ENCODE results near the gene TMEM117.

The TMEM117 gene
- total RNA-seq = 3.9 to 6.8 (median 4.6) reads per million in 3 experiments

GRCh38 chr12:43835656-43836474 lies at the start of gene TMEM117:
TMEM117 (plus strand) TSS chr12:43836081.
- peak; percentile 66 for DNase-seq

DNA sequence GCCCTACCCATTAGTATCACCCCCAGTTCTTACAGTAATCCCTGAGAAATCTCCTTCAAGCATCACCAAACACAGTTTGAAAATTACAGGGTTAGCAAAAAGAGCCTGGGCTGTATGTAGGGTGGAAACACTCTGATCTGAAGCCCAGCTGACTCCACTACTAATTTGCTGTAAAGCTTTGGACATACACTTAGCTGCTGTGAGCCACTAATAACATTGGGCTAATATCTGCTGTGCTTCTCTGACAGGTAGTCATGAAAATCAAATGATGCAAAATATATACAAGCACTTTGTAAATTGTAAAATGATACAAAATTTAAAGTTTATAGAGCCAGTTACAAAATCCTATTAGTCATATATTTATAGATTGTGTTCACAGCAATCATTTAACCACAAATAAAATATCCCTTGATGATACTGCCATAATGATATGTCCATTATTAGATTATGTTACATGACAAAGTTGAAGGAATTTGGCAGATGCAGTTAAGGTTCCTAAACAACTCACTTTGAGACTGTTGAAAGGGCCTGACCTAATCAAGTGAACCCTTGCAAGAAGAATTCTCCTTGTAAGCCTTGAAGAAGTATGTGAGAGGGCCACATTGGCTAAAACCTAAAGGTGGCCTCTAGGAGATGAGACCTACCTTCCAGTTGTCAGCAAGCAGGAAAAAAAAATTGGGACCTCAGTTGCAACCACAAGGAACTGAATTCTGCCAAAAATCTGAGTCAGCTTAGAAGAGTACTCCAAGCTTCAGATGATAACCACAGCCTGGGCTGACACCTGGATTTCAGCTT lies 48.8 kb upstream of the TMEM117 start:
- DNase-seq = no peak

- no peak for DNase-seq
Observed at GRCh38 chr12:43789941-43790340, 45.9 kb upstream of the TMEM117 start.

DNA sequence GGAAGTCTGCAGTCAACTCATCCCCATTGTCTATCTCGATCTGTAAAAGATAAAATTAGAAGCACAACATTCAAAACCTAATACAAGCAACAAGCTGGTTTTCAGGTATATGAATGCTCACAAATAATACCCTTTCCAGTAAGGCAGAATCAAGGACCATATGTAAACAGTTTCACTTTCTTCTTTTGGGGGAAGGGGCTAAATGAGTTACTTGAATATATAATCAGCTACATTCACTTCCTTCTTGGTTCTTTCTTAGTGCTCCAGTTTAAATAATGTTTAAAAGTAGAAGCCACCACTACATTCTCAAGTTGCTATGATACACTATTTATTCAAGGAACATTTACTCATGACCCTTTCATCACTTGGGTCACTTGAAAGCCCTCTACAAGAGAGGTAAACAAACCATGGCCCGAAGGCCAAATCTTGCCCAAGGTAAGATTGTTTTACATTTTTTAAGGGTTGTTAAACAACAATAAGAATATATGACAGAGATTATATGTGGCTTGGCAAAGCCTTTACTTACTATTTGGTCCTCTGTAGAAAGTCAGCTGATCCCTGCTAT lies 40.1 kb upstream of the TMEM117 start:
- no peak for DNase-seq

DNA sequence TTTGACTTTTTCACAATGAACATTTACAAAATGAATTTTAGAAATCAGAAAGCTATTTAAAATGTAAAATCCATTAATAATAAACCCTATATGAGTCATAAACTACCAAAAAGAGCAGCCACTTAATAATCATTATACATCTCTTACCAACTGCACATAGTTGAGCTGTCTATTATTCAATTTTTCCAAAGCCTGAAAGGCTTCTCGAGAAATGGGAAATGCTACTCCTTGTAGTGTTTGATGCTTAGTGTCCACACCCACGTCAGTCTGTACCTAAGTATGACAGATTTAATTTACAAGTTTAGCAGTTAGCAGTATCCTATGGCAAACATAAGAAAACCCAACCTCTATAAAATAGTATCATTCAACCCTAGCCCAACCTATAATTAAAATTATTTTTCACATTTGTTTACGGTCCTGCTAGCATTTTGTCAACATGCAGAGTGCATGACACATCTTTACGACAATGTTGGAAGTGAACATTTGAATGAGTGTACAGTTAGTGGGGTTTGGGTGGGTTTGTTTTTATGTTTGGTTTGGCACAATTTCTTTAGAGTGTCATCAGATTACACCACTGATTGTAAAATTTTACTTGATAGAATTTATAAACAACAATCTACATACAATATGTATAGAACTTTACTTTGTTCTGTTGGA lies 38.2 kb upstream of the TMEM117 start:
- no peak for DNase-seq

DNA sequence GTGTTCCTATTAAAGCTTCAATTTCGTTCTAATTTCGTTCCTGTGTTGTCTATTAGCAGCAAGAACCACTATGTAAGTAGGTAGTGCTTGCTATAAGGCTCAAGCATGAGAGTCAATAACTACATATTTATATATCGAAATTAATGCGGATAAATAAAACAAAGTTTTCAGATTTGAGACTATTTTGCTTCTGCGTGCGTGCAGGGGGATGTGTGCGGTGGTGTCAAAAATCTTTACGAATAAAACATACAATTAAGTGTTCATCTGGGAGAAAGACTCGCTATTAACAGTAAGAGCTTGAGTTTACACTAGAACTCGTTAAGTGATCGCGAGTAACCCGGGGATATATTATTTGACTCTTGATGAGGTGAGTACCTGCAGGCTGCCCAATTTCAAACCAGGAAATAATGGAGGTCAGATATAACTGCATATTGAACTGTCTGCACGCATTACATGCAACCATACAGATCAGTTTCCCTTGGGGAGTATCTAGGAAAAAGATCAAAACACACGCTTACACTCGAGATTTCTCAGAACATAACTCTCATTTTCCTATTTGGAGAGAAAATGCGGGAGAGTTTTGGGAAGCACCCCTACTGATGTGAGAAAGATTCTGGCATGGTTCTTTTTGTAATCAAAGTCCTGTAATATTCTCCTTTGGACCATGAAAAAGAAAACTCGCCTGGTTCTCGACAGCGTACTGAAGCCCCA lies 30.6 kb upstream of the TMEM117 start:
- peak; percentile 12 for DNase-seq

- DNase-seq = peak; percentile 86
Observed at GRCh38 chr12:43805860-43806736, 29.8 kb upstream of the TMEM117 start, which contains the start of gene TWF1. TWF1 (minus strand) TSS chr12:43806317; CDS start chr12:43806245, 72 bp downstream.

DNA sequence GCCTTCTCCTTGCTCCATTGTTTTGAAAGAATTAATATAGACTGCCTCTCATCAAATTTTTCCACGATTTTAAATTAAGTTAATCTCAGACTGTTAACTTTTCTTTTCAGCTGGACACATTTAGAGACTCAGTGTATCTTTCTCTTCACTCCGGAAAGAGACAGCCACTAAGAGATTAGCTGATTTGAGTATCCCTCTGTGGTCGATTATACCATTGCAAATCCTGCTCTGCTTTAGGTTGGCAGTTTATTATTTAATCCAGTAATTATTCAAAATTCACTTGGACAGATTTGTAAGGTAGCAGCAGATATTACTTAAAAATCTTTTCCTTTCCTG lies 29.2 kb upstream of the TMEM117 start:
- no peak for DNase-seq

GRCh38 chr12:43807386-43807785 lies 28.5 kb upstream of the TMEM117 start:
- no peak for DNase-seq

DNA sequence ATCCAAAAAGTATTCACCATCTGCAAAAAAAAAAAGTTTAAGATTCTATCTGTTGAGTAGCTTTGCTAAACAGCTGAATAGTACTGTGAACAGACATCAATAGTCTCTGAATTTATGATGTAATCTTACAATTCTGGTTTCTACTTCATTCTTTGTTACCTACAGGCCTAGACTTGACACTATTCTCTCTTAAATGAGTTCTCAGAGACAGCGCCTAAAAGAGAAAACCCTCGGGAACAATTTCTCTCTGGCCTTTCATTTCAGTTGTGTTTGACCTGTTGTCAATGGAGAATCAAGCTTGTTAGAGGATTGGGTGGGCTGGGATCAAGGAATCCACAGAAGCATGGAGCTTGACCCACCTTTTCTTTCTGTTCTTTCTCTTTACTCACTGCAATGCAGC lies 23.8 kb upstream of the TMEM117 start:
- no peak for DNase-seq

DNA sequence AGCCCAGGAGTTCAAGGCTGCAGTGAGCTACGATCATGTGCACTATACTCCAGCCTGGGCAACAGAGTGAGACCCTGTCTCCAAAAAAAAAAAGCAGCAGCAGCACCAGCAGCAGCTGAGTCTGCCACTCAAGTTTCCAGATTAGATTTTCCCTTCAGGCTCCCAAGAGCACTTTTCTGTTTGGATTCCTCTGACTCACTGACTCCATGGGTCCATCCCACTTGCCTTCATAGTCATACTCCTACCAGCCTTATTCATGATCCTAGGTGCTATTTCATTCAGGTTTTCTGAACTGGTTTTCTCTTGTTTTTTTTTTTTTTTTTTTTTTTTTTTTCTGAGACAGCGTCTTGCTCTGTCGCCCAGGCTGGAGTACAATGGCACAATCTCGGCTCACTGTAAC lies 23.0 kb upstream of the TMEM117 start:
- DNase-seq = no peak

- no peak for DNase-seq
Observed at GRCh38 chr12:43815416-43815815, 20.5 kb upstream of the TMEM117 start.

- no peak for DNase-seq
Observed at GRCh38 chr12:43816168-43816567, 19.7 kb upstream of the TMEM117 start.

DNA sequence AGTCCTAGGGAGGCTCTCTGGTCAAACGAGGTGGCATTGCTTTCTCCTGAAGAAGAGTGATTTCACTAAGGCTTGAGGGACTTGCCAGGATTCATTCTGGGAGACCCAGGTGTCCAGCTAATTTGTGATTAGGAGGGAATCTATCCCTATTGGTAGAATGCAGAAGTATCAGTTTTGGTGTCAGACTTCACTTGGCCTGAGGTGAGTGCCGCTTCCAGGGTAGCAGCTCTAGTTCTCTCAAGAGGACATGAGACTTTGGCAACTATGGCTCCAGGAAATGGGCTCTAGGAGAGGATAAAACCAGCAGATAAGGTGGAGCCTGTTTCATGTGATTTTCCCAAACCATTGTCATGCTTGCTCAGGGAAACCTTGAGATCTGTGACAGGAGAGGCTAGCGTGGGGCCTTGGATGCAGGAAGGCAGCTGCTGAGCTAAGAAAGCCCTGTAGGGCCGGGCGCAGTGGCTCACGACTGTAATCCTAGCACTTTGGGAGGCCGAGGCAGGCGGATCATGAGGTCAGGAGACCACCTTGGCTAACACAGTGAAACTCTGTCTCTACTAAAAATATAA lies 11.6 kb upstream of the TMEM117 start:
- DNase-seq = no peak

DNA sequence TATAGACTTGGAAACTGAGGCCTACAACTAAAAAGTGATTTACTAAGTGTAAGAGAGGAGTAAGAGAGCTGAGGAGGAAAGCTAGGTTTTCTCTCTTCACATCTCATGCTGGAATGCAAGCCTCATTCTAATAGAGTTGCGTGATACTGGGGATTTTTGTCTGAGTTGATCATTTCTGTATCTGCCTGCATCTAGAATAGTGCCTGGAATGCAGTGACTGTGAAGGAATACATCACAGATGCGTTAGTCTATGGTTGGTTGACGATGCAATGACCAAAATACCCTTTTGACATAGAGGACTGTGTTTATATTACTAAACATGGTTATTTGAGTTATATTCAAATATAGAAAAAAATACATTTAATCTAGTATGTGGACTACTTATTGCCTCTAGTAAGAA lies 9.2 kb upstream of the TMEM117 start:
- DNase-seq = no peak

- no peak for DNase-seq
Observed at GRCh38 chr12:43827093-43827492, 8.8 kb upstream of the TMEM117 start.

- peak; percentile 50 for DNase-seq
Observed at GRCh38 chr12:43832463-43833168, 3.3 kb upstream of the TMEM117 start.

DNA sequence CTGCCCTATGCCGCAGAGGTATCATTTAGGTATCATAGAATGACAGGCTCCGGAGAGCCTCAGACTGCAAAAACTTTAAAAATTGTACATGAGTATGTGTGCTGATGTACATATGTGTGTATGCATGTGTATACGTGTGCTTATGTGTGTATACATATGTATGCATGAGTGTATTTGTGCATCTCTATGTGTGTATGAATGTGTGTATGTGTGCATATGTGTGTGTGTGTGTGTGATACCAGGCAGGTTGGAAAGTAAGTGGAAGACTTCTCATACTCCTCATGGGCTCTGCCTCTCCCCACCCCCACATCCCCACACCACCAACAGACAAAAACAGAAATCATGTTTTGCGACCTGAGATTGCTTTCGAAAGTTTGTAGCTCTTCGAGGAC lies 621 bp upstream of the TMEM117 start:
- no peak for DNase-seq

GRCh38 chr12:43836475-43836989 lies 651 bp downstream of the TMEM117 start:
- DNase-seq = no peak

GRCh38 chr12:43840338-43840737 lies 4.5 kb downstream of the TMEM117 start:
- DNase-seq = no peak
